T-helper 1 cell treated with Interleukin-12 subunit alpha and Interleukin-12 subunit beta and Interleukin-4 antibody, amounts not matched to agents 30 μg/mL and 1 μg/mL, for 36 hours (primary cell): ENCODE data around the gene LRRC8A.

Source experiments
- H3K27ac Mint-ChIP-seq: one replicate; pipeline ENCODE4 v1.8.0; 2021; ENCODE audit warnings: mild to moderate bottlenecking, mixed read lengths
- H3K27me3 Mint-ChIP-seq: one replicate; pipeline ENCODE4 v1.8.0; 2021; ENCODE audit warnings: low read depth, mixed read lengths
- H3K36me3 Mint-ChIP-seq: one replicate; pipeline ENCODE4 v1.8.0; 2021; ENCODE audit warnings: low read depth, mixed read lengths
- H3K4me1 Mint-ChIP-seq: one replicate; pipeline ENCODE4 v1.8.0; 2021; ENCODE audit warnings: low read depth, mixed read lengths
- H3K4me3 Mint-ChIP-seq: one replicate; pipeline ENCODE4 v1.8.0; 2021; ENCODE audit warnings: mild to moderate bottlenecking, moderate library complexity, mixed read lengths
- H3K9me3 Mint-ChIP-seq: one replicate; pipeline ENCODE4 v1.8.0; 2021; ENCODE audit warnings: mixed read lengths

The LRRC8A gene

DNA sequence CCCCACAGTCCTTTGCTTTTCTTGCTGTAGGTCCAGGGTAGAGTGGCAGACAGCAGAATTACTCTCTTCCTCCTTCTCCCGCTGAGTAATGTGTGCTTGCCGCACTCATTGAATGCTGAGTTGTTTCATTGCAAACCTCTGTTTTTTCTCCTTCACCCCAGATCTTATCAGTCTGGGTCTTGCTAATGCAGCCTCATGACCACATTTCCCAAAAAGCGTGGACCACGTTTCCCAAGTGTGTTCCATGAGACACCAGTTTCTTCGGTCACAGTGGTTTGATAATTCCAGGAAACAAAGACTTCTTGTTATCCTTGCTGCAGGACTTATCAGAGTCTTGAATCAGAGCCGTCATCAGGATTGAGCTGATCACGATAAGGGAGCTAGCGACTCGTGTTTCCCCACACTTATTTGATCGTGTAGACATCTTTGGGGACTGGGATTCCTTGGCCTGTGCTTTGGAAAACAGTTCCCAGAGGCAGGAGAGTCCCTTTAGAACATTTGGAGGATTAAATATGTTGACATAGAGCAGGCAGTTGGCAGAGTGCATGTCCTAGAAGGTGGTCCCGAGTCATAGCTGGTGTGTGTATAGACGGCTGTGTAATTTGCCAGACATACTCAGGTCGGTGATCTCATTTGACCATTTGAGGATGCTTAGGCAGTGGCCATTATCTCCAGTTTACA, 4.4 kb downstream of the LRRC8A start:
- H3K4me1 Mint-ChIP-seq: peaks cover 43% of the 10 kb centered on the region
- H3K9me3 Mint-ChIP-seq: no peaks in the 10 kb centered on the region
- peak overlapping the region; percentile 23 for H3K27ac Mint-ChIP-seq
- no peaks in the 10 kb centered on the region for H3K27me3 Mint-ChIP-seq
- H3K36me3 Mint-ChIP-seq: peaks cover 40% of the 10 kb centered on the region
- H3K4me3 Mint-ChIP-seq: peak overlapping the region; percentile 11

DNA sequence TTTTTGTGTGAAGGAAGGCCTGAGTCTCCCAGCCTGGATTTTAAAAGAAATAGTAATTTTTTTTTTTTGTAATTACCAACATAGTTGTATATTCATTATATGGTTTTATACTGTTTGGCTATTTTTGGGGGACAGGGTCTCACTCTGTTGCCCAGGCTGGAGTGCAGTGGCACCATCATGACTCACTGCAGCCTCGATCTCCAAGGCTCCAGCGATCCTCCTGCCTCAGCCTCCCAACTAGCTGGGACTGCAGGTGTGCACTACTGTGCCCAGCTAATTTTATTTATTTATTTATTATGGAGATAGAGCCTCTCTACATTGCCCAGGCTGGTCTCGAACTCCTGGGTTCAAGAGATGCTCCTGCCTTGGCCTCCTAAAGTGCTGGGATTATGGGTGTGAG, 5.1 kb downstream of the LRRC8A start:
- Mint-ChIP-seq H3K27ac (no peak overlapping the region), H3K36me3 (peaks cover 42% of the 10 kb centered on the region), H3K27me3 (no peaks in the 10 kb centered on the region), H3K4me1 (peaks cover 48% of the 10 kb centered on the region), H3K9me3 (no peaks in the 10 kb centered on the region), H3K4me3 (no peak overlapping the region)

- Mint-ChIP-seq H3K4me1 (peaks cover 48% of the 10 kb centered on the region), H3K4me3 (no peak overlapping the region), H3K36me3 (peaks cover 41% of the 10 kb centered on the region), H3K9me3 (no peaks in the 10 kb centered on the region), H3K27ac (no peak overlapping the region), H3K27me3 (no peaks in the 10 kb centered on the region)
Observed at GRCh38 chr9:128887914-128888350, 6.0 kb downstream of the LRRC8A start.

DNA sequence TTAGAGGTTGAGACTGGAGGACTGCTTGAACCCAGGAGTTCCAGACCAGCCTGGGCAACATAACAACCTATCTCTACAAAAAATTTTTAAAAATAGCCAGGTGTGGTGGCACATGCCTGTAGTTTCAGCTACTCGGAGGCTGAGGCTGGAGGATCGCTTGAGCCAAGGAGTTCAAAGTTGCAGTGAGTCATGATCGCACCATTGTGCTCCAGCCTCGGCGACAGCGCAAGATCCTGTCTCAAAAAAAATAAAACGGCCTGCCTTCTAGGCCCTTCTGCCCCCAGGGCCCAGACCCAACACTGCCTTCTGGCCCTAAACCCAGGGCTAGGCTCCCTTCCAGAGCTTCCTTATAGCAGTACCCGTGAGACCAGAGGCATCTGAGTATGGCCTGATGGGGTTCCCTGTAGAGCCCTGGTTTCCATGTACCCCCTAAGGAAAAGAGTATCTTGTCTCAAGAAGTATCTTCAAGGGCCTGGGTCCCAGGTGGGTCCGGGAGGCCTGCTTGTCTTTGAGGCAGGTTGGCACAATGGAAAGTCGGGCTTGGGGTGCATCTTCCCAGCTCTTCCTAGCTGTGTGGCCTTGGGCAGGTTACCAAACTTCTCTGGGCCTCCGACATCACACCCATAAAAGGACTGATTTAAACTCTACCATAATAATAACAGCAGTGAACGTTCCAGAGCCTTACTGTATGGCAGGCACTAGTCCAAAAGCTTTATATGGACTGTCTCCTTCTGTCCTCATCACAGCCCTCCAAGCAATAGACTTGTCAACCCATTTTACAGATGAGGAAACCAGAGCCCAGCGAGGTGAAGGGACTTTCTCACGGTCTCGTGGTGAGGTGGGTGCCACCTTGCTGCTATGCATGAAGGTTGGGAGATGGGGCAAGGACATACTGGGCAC, 9.6 kb downstream of the LRRC8A start:
- no peaks in the 10 kb centered on the region for H3K9me3 Mint-ChIP-seq
- no peaks in the 10 kb centered on the region for H3K27me3 Mint-ChIP-seq
- peak overlapping the region; percentile 52 for H3K27ac Mint-ChIP-seq
- H3K36me3 Mint-ChIP-seq: peaks cover 36% of the 10 kb centered on the region
- no peak overlapping the region for H3K4me3 Mint-ChIP-seq
- H3K4me1 Mint-ChIP-seq: peaks cover 37% of the 10 kb centered on the region

GRCh38 chr9:128892221-128892921, 10.4 kb downstream of the LRRC8A start:
- peaks cover 38% of the 10 kb centered on the region for H3K4me1 Mint-ChIP-seq

GRCh38 chr9:128893354-128893753, 11.4 kb downstream of the LRRC8A start:
- H3K27ac Mint-ChIP-seq: peak overlapping the region; percentile 76
- peaks cover 39% of the 10 kb centered on the region for H3K4me1 Mint-ChIP-seq
- peak overlapping the region; percentile 1 for H3K4me3 Mint-ChIP-seq
- no peaks in the 10 kb centered on the region for H3K27me3 Mint-ChIP-seq
- no peaks in the 10 kb centered on the region for H3K9me3 Mint-ChIP-seq
- H3K36me3 Mint-ChIP-seq: peaks cover 41% of the 10 kb centered on the region

More at GRCh38 chr9:128892221-128892921, 10.4 kb downstream of the LRRC8A start:
- Mint-ChIP-seq H3K9me3 (no peaks in the 10 kb centered on the region), H3K27ac (peak overlapping the region; percentile 52), H3K27me3 (no peaks in the 10 kb centered on the region), H3K4me3 (no peak overlapping the region), H3K36me3 (peaks cover 37% of the 10 kb centered on the region)

GRCh38 chr9:128894764-128895163, 12.8 kb downstream of the LRRC8A start:
- Mint-ChIP-seq H3K27me3 (no peaks in the 10 kb centered on the region), H3K4me1 (peaks cover 45% of the 10 kb centered on the region), H3K36me3 (peaks cover 36% of the 10 kb centered on the region), H3K9me3 (no peaks in the 10 kb centered on the region), H3K4me3 (peak overlapping the region; percentile 6), H3K27ac (peak overlapping the region; percentile 69)

DNA sequence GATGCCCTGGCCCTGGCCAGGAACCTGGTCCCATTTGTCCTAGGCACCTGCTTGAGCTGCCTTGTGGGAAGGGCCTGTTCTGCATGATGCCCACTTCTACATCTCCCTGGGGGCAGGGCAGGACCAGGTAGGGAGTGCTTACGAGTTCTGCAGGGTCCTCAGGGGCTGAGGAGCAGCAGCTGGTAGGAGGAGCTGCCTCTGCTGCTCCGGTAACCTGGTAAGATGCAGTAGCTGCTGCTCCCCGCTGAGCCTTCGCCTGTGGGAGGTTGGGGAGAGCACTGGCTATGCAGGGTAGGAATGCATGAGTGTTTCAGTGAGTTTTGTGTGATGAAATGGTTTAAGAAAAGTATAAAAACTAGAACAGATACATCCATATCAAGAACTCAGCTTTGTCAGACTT, 13.6 kb downstream of the LRRC8A start:
- Mint-ChIP-seq H3K9me3 (no peaks in the 10 kb centered on the region), H3K27ac (peak overlapping the region; percentile 69), H3K4me1 (peaks cover 51% of the 10 kb centered on the region), H3K27me3 (no peaks in the 10 kb centered on the region), H3K4me3 (no peak overlapping the region), H3K36me3 (peaks cover 36% of the 10 kb centered on the region)

GRCh38 chr9:128898382-128898781, 16.4 kb downstream of the LRRC8A start:
- Mint-ChIP-seq H3K4me1 (peaks cover 61% of the 10 kb centered on the region), H3K27me3 (no peaks in the 10 kb centered on the region), H3K36me3 (peaks cover 31% of the 10 kb centered on the region), H3K4me3 (peak overlapping the region; percentile 18), H3K27ac (peak overlapping the region; percentile 97), H3K9me3 (no peaks in the 10 kb centered on the region)

- Mint-ChIP-seq H3K4me1 (peaks cover 62% of the 10 kb centered on the region), H3K27me3 (no peaks in the 10 kb centered on the region), H3K27ac (peak overlapping the region; percentile 97), H3K36me3 (peaks cover 30% of the 10 kb centered on the region), H3K9me3 (no peaks in the 10 kb centered on the region), H3K4me3 (peak overlapping the region; percentile 70)
Observed at GRCh38 chr9:128898845-128899565, 17.1 kb downstream of the LRRC8A start.

DNA sequence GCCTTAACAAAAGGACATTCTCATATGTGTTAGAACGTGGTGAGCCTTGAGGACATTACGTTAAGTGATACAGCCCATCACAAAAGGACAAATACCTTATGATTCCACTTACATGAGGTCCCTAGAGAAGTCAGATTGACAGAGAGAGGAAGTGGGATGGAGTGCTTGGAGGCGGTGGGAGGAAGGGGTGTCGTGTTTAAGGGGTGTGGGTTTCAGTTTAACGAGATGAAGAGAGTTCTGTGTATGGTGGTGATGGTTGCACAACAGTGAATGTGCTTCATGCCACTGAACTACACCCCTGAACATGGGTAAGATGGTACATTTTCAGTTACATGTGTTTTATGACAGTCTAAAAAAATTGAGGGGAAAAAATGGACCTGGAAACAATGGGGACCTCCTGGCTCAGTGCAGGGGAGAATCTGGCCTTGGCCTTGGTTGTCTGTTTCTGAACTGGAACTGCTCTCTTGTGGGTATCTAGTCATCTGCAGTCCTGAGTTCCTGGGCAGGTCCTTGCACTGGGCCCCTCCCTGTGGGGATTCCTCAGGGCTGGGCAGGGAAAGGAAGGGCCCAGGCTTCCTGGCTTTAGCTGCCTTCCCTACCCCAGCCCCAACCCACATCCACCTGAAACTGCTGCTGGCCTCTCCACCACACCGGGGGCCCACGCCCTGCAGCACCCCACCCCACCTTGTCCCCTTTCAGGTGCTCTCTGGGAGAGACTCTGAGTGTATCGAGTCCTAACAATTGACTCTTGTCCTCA, 17.8 kb downstream of the LRRC8A start:
- peak overlapping the region; percentile 70 for H3K4me3 Mint-ChIP-seq
- peaks cover 64% of the 10 kb centered on the region for H3K4me1 Mint-ChIP-seq
- H3K36me3 Mint-ChIP-seq: peaks cover 28% of the 10 kb centered on the region
- no peaks in the 10 kb centered on the region for H3K27me3 Mint-ChIP-seq
- H3K27ac Mint-ChIP-seq: peak overlapping the region; percentile 97
- no peaks in the 10 kb centered on the region for H3K9me3 Mint-ChIP-seq

- Mint-ChIP-seq H3K9me3 (no peaks in the 10 kb centered on the region), H3K36me3 (peaks cover 18% of the 10 kb centered on the region), H3K4me1 (peaks cover 53% of the 10 kb centered on the region), H3K27ac (peak overlapping the region; percentile 97), H3K4me3 (no peak overlapping the region), H3K27me3 (no peaks in the 10 kb centered on the region)
Observed at GRCh38 chr9:128901379-128901778, 19.4 kb downstream of the LRRC8A start.

GRCh38 chr9:128901822-128902221, 19.9 kb downstream of the LRRC8A start:
- peaks cover 57% of the 10 kb centered on the region for H3K4me1 Mint-ChIP-seq
- H3K27me3 Mint-ChIP-seq: no peaks in the 10 kb centered on the region
- H3K9me3 Mint-ChIP-seq: no peaks in the 10 kb centered on the region
- H3K27ac Mint-ChIP-seq: peak overlapping the region; percentile 96
- H3K36me3 Mint-ChIP-seq: peaks cover 19% of the 10 kb centered on the region
- H3K4me3 Mint-ChIP-seq: peak overlapping the region; percentile 74
